ENCODE measurements around the gene NUDT1. TPM values are rescaled to one million over a fixed set of nuclear protein-coding genes. Genes with fewer than 3 reads are reported as not detected.

NUDT1 gene
- total RNA-seq, 3 donors from 2014 or later (not counting 1 experiment from before 2014, with no cell fraction given), result 17.9 to 19.2 (median 18.2) TPM

DNA sequence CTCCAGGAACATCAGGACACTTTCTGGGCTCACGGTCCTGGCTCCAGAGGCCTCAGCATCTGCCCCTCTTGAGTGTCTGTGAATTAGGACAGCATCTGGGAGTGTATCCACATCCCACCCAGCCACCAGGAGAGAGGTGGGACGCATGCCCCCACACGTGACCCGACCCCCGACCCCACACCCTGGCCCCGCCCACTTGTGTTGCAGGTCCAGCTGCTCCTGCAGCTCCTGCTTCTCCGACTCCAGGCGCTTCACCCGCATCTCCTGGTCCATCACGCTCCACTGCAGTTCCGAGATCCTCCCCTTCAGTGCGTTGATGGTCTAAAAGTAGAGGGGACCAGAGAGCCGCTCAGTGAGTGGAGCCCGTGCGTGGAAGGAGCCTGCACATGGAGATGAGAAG is 22.9 kb upstream of the NUDT1 start:
- no peak overlapping the region for H3K27ac ChIP-seq (ENCODE audit: low read length)
- no peaks in the 10 kb centered on the region for H3K4me1 ChIP-seq (ENCODE audit: control insufficient read depth, insufficient read depth, low read length)
- Mint-ChIP-seq H3K4me3 (no peak overlapping the region), H3K27ac (no peak overlapping the region), H3K36me3 (no peaks in the 10 kb centered on the region), H3K4me1 (peaks cover 0 to 2% of the 10 kb centered on the region in 2 donors), H3K27me3 (ENCODE audit: low read depth in 2 of 2) (no peaks in the 10 kb centered on the region), H3K9me3 (no peaks in the 10 kb centered on the region)
- DNase-seq (no peak), ATAC-seq (no peak)
- no peaks in the 10 kb centered on the region for H3K9me3 ChIP-seq (ENCODE audit: control insufficient read depth, insufficient read depth, low read length)
- 97% methylated on average over 15 of the region's 15 CpGs for WGBS (ENCODE audit: insufficient coverage)
- TF ChIP-seq, protein P1, sequence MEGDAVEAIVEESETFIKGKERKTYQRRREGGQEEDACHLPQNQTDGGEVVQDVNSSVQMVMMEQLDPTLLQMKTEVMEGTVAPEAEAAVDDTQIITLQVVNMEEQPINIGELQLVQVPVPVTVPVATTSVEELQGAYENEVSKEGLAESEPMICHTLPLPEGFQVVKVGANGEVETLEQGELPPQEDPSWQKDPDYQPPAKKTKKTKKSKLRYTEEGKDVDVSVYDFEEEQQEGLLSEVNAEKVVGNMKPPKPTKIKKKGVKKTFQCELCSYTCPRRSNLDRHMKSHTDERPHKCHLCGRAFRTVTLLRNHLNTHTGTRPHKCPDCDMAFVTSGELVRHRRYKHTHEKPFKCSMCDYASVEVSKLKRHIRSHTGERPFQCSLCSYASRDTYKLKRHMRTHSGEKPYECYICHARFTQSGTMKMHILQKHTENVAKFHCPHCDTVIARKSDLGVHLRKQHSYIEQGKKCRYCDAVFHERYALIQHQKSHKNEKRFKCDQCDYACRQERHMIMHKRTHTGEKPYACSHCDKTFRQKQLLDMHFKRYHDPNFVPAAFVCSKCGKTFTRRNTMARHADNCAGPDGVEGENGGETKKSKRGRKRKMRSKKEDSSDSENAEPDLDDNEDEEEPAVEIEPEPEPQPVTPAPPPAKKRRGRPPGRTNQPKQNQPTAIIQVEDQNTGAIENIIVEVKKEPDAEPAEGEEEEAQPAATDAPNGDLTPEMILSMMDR (IDR thresholded peaks at IDR 0.05), result no peak
- H3K27me3 ChIP-seq (ENCODE audit: control insufficient read depth, insufficient read depth, low read length), result no peaks in the 10 kb centered on the region
- peaks cover 50% of the 10 kb centered on the region for H3K36me3 ChIP-seq (ENCODE audit: control insufficient read depth, insufficient read depth, low read length)
- intact Hi-C loops (cut with micrococcal nuclease), result no loop called here
- H3K4me3 ChIP-seq (ENCODE audit: low read length), result no peak overlapping the region

DNA sequence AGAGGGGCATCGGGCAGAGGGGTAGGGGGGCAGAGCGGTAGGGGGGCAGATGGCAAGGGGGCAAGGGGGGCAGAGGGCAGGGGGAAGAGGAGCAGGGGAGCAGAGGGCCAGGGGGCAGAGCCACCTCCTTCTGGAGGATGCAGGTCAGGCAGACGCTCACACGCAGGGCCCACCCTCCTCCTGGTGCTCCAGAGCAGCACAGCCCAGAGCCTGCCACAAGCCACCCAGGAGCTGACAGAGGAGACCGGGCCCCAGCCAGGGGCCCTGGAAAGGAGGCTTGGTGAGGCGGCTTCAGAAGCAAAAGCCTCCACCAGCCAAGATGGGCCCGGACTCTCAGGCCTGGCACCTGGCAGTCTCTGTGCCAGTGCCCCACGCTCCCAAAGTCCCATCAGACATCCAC is 22.4 kb upstream of the NUDT1 start:
- ATAC-seq (no peak), DNase-seq (no peak)
- H3K27me3 ChIP-seq (ENCODE audit: control insufficient read depth, insufficient read depth, low read length), result no peaks in the 10 kb centered on the region
- TF ChIP-seq, protein P1 (IDR thresholded peaks at IDR 0.05), result no peak
- H3K27ac ChIP-seq (ENCODE audit: low read length), result no peak overlapping the region
- Mint-ChIP-seq H3K27me3 (ENCODE audit: low read depth in 2 of 2) (no peaks in the 10 kb centered on the region), H3K4me1 (peaks cover 0 to 5% of the 10 kb centered on the region in 2 donors), H3K36me3 (no peaks in the 10 kb centered on the region), H3K9me3 (no peaks in the 10 kb centered on the region), H3K4me3 (no peak overlapping the region), H3K27ac (no peak overlapping the region)
- no peak overlapping the region for H3K4me3 ChIP-seq (ENCODE audit: low read length)
- H3K9me3 ChIP-seq (ENCODE audit: control insufficient read depth, insufficient read depth, low read length), result no peaks in the 10 kb centered on the region
- intact Hi-C loops (cut with micrococcal nuclease), result no loop called here
- 97% methylated on average over 8 of the region's 8 CpGs for WGBS (ENCODE audit: insufficient coverage)
- no peaks in the 10 kb centered on the region for H3K4me1 ChIP-seq (ENCODE audit: control insufficient read depth, insufficient read depth, low read length)
- peaks cover 50% of the 10 kb centered on the region for H3K36me3 ChIP-seq (ENCODE audit: control insufficient read depth, insufficient read depth, low read length)

DNA sequence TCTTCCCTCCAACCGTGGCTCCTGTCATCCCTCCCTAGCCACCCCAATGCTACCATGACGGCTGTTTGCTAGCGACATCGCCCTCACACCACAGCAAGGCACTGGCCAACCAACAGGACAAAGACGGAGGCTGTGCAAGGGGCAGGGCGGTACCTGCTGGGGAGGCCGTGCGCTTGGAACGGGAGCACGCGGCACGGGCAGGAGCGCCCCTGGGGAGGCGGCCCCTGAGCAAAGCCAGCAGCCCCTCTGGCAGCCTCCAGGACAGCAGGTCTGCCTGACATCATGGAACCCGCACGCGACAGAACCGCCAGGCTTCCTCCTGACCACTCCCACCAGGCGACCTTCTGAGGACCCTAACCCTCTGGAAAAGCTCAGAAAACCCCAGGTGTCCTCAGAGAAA is 22.0 kb upstream of the NUDT1 start:
- TF ChIP-seq, protein P1 (IDR thresholded peaks at IDR 0.05), result no peak
- intact Hi-C loops (cut with micrococcal nuclease), result no loop called here
- Mint-ChIP-seq H3K4me1 (peaks cover 0 to 5% of the 10 kb centered on the region in 2 donors), H3K27ac (no peak overlapping the region), H3K9me3 (no peaks in the 10 kb centered on the region), H3K36me3 (no peaks in the 10 kb centered on the region), H3K4me3 (no peak overlapping the region), H3K27me3 (ENCODE audit: low read depth in 2 of 2) (no peaks in the 10 kb centered on the region)
- no peaks in the 10 kb centered on the region for H3K9me3 ChIP-seq (ENCODE audit: control insufficient read depth, insufficient read depth, low read length)
- WGBS (ENCODE audit: insufficient coverage), result 98% methylated on average over 19 of the region's 19 CpGs
- H3K36me3 ChIP-seq (ENCODE audit: control insufficient read depth, insufficient read depth, low read length), result peaks cover 53% of the 10 kb centered on the region
- no peak overlapping the region for H3K4me3 ChIP-seq (ENCODE audit: low read length)
- no peak overlapping the region for H3K27ac ChIP-seq (ENCODE audit: low read length)
- H3K27me3 ChIP-seq (ENCODE audit: control insufficient read depth, insufficient read depth, low read length), result no peaks in the 10 kb centered on the region
- DNase-seq (no peak), ATAC-seq (no peak)
- no peaks in the 10 kb centered on the region for H3K4me1 ChIP-seq (ENCODE audit: control insufficient read depth, insufficient read depth, low read length)

DNA sequence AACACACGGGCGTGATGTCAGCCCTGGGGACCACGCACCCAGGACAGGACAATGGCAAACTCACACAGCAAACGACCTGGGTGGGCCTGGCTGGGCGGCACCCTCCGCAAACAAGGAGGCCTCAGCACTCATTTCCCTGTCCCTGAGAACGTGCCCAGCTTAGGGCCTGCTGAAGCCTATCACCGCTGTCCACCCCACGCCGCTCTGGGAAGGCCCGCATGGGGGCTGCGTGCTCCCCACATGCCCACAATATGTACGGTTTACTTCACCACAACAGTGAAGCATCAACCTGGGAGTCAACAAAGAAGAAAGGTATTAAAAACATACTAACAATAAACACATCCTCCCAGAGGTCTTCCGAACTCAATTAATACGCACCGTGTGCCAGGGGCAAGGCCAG is 21.5 kb upstream of the NUDT1 start:
- Mint-ChIP-seq H3K4me1 (peaks cover 0 to 5% of the 10 kb centered on the region in 2 donors), H3K27ac (no peak overlapping the region), H3K9me3 (no peaks in the 10 kb centered on the region), H3K27me3 (ENCODE audit: low read depth in 2 of 2) (no peaks in the 10 kb centered on the region), H3K36me3 (no peaks in the 10 kb centered on the region), H3K4me3 (no peak overlapping the region)
- TF ChIP-seq, protein P1 (IDR thresholded peaks at IDR 0.05), result no peak
- intact Hi-C loops (cut with micrococcal nuclease), result no loop called here
- 96% methylated on average over 16 of the region's 16 CpGs for WGBS (ENCODE audit: insufficient coverage)
- ATAC-seq (no peak), DNase-seq (no peak)
- Histone ChIP-seq H3K36me3 (ENCODE audit: control insufficient read depth, insufficient read depth, low read length) (peaks cover 56% of the 10 kb centered on the region), H3K4me3 (ENCODE audit: low read length) (no peak overlapping the region), H3K27me3 (ENCODE audit: control insufficient read depth, insufficient read depth, low read length) (no peaks in the 10 kb centered on the region), H3K4me1 (ENCODE audit: control insufficient read depth, insufficient read depth, low read length) (no peaks in the 10 kb centered on the region), H3K9me3 (ENCODE audit: control insufficient read depth, insufficient read depth, low read length) (no peaks in the 10 kb centered on the region), H3K27ac (ENCODE audit: low read length) (no peak overlapping the region)

Data from natural killer cell (primary cell).